HL-60/S4 treated with phorbol 12-myristate 13-acetate at 8.2 ng/mL for 4 days and 3 days (cell line): ENCODE measurements around the gene CLCN2.

Experiments
- in situ Hi-C: fragments of 300-500 bp; cut with MboI; formaldehyde crosslinking; loops from 2 replicates; pipeline ENCODE4 v1.15.0; 2022; ENCODE audit warnings: low sequenced_read_pairs

CLCN2 gene

GRCh38 chr3:184300378-184300720 lies 61.1 kb downstream of the CLCN2 start:
- in situ Hi-C loops = no loop called here

GRCh38 chr3:184299488-184300377 lies 61.7 kb downstream of the CLCN2 start:
- in situ Hi-C loops = no loop called here

GRCh38 chr3:184298759-184299487 lies 62.5 kb downstream of the CLCN2 start, which contains the start of gene PSMD2:
Gene PSMD2, plus strand, starts transcription at chr3:184299241. Its CDS starts 26 bp downstream, at chr3:184299267.
- in situ Hi-C loops = no loop called here

- in situ Hi-C loops = no loop called here
Measured at GRCh38 chr3:184296616-184297015, 64.8 kb downstream of the CLCN2 start.
